Neural cell (in vitro differentiated cells): ENCODE data around the gene ARMC9. TPM values are rescaled to one million over a fixed set of nuclear protein-coding genes. Genes with fewer than 3 reads are reported as not detected.

ENCODE experiments used
- H2AFZ ChIP-seq: fragments of 200-600, 300-800 bp; sonication (generic), shearing (Covaris generic); 2 replicates; pipeline ENCODE4 v1.6.0; 2014; ENCODE audit warnings: low read depth, mild to moderate bottlenecking, antibody characterized with exemption, low read length, moderate library complexity
- H3F3A ChIP-seq: fragments of 200-600 bp; shearing (Covaris generic); 2 replicates; pipeline ENCODE4 v1.6.1; 2016; ENCODE audit warnings: mild to moderate bottlenecking, moderate library complexity, mixed read lengths, antibody characterized with exemption, low read length; ENCODE audit not compliant: insufficient read depth, poor library complexity, severe bottlenecking
- H3K27ac ChIP-seq: fragments of 200-600, 300-800 bp; sonication (generic), shearing (Covaris generic); 2 replicates; pipeline ENCODE4 v1.5.1; 2014; ENCODE audit warnings: mild to moderate bottlenecking, low read length, moderate library complexity
- H3K27me3 ChIP-seq: fragments of 300-800, 200-600 bp; sonication (generic), shearing (Covaris generic); 2 replicates; pipeline ENCODE4 v1.6.0; 2014; ENCODE audit warnings: mild to moderate bottlenecking, low read depth, low read length, moderate library complexity; ENCODE audit not compliant: insufficient read depth
- H3K36me3 ChIP-seq: fragments of 300-800, 200-600 bp; sonication (generic), shearing (Covaris generic); 2 replicates; pipeline ENCODE4 v1.5.1; 2014; ENCODE audit warnings: mild to moderate bottlenecking, antibody characterized with exemption, low read length, moderate library complexity; ENCODE audit not compliant: insufficient read depth
- H3K4me2 ChIP-seq: fragments of 300-800, 200-600 bp; sonication (generic), shearing (Covaris generic); 2 replicates; pipeline ENCODE4 v1.6.0; 2014; ENCODE audit warnings: mild to moderate bottlenecking, low read length
- H3K4me3 ChIP-seq: fragments of 300-800, 200-600 bp; sonication (generic), shearing (Covaris generic); 2 replicates; pipeline ENCODE4 v1.5.1; 2014; ENCODE audit warnings: mild to moderate bottlenecking, low read length, moderate library complexity
- H3K79me2 ChIP-seq: fragments of 200-600 bp; shearing (Covaris generic); replicated peaks from 2 replicates; pipeline ENCODE4 v1.6.0; 2014; ENCODE audit warnings: mild to moderate bottlenecking, low read length, moderate library complexity; ENCODE audit not compliant: insufficient read depth
- H3K9ac ChIP-seq: fragments of 300-800, 200-600 bp; sonication (generic), shearing (Covaris generic); 2 replicates; pipeline ENCODE4 v1.6.1; 2016; ENCODE audit warnings: mild to moderate bottlenecking, low read length, mixed read lengths
- H3K9me2 ChIP-seq: fragments of 200-600 bp; shearing (Covaris generic); 2 replicates; pipeline ENCODE4 v1.6.1; 2016; ENCODE audit warnings: mild to moderate bottlenecking, low read length, mixed read lengths; ENCODE audit not compliant: insufficient read depth
- H3K9me3 ChIP-seq: fragments of 200-600, 300-800 bp; sonication (generic), shearing (Covaris generic); 2 replicates; pipeline ENCODE4 v1.6.1; 2016; ENCODE audit warnings: mild to moderate bottlenecking, mixed run types, low read length, moderate library complexity, mixed read lengths
- H4K20me1 ChIP-seq: fragments of 200-600 bp; shearing (Covaris generic); 2 replicates; pipeline ENCODE4 v1.6.1; 2016; ENCODE audit warnings: mild to moderate bottlenecking, mixed run types; ENCODE audit not compliant: insufficient read depth
- CTCF ChIP-seq: fragments of 450-650 bp; IDR thresholded peaks from 2 replicates; pipeline ENCODE4 v1.5.1; 2014; ENCODE audit warnings: antibody characterized with exemption, mild to moderate bottlenecking, moderate library complexity; ENCODE audit not compliant: poor library complexity, severe bottlenecking
- EP300 ChIP-seq: fragments of 450-650 bp; conservative IDR thresholded peaks from 2 replicates; pipeline ENCODE4 v1.6.1; 2014; ENCODE audit warnings: antibody characterized with exemption, mild to moderate bottlenecking, moderate library complexity; ENCODE audit not compliant: poor library complexity, severe bottlenecking
- EZH2 ChIP-seq: fragments of 200-600, 300-800 bp; shearing (Covaris generic), sonication (generic); IDR thresholded peaks from 2 replicates; pipeline ENCODE4 v1.6.1; 2014; ENCODE audit warnings: antibody characterized with exemption, low read length, borderline replicate concordance, mild to moderate bottlenecking; ENCODE audit not compliant: insufficient read depth, poor library complexity, severe bottlenecking
- MXI1 ChIP-seq: fragments of 450-650 bp; conservative IDR thresholded peaks from 2 replicates; pipeline ENCODE4 v1.6.1; 2014; ENCODE audit warnings: antibody characterized with exemption, mild to moderate bottlenecking; ENCODE audit not compliant: poor library complexity, severe bottlenecking
- POLR2AphosphoS5 ChIP-seq: IDR thresholded peaks from 2 replicates; pipeline ENCODE4 v1.6.1; 2012
- RAD21 ChIP-seq: fragments of 450-650 bp; conservative IDR thresholded peaks from 2 replicates; pipeline ENCODE4 v1.6.1; 2014; ENCODE audit warnings: antibody characterized with exemption, mild to moderate bottlenecking, moderate library complexity
- SMC3 ChIP-seq: fragments of 450-650 bp; conservative IDR thresholded peaks from 2 replicates; pipeline ENCODE4 v1.6.1; 2014; ENCODE audit warnings: antibody characterized with exemption, mild to moderate bottlenecking, moderate library complexity; ENCODE audit not compliant: poor library complexity
- TAF1 ChIP-seq: IDR thresholded peaks from 2 replicates; pipeline ENCODE4 v1.6.1; 2012; ENCODE audit warnings: low read depth
- polyA plus RNA-seq: library from polyadenylated mRNA; depleted of rRNA; stranded (reverse); fragments of >200 nt; gene quantifications from 2 replicates; pipeline ENCODE4 v1.2.3, GENCODE V29; 2014
- TF ChIP-seq, protein P1 (sequence below): IDR thresholded peaks from 2 replicates; pipeline ENCODE4 v1.6.1; 2012; ENCODE audit warnings: borderline replicate concordance

Gene ARMC9
- polyA plus RNA-seq, 1 donor from 2014 or later = 13.9 TPM

DNA sequence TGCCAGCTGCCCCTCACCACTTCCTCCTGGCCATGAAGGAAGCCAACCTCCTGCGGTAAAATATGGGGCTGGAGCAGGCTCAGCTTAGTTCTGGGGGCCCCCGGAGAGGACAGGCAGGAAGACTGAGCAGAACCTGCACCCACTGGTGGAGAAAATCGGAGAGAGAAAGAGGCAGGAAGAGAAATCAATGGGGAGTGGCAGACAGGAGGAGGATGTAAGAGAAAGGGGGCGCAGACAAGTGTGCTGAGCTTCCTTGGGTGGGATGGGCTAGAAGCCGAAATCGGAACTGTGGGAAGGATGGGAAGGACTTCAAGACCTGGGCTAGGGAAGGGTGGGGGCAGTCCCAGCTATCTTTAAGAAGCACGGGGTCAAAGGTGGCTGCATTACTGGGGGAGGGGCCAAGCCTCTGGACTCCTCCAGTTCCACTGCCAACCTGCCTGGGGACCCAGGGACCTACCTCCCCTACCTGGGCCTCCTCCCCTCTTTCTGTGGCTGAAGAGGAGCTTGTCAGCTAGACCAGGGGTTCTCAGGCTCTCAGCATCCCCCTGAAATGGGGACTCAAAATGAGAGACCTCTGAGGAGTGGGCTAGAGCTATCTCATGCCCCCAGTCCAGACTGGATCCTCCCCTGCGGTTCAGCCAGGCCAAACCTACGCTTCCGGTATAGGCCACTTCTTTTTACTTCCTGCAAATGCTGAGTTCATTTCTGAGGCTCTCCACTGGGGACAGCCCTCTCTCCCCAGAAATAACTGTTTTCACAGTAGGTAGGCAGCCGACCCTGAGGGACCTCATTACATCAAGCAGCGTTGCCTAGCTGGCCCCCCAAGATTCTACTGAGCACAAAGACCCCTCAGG is 163.5 kb downstream of the ARMC9 start:
- no peaks in the 10 kb centered on the region for H3K9me2 ChIP-seq
- H3K27ac ChIP-seq = no peak overlapping the region
- no peaks in the 10 kb centered on the region for H3K36me3 ChIP-seq
- H3K9me3 ChIP-seq = no peaks in the 10 kb centered on the region
- no peak for TF ChIP-seq CTCF
- TF ChIP-seq, protein P1, sequence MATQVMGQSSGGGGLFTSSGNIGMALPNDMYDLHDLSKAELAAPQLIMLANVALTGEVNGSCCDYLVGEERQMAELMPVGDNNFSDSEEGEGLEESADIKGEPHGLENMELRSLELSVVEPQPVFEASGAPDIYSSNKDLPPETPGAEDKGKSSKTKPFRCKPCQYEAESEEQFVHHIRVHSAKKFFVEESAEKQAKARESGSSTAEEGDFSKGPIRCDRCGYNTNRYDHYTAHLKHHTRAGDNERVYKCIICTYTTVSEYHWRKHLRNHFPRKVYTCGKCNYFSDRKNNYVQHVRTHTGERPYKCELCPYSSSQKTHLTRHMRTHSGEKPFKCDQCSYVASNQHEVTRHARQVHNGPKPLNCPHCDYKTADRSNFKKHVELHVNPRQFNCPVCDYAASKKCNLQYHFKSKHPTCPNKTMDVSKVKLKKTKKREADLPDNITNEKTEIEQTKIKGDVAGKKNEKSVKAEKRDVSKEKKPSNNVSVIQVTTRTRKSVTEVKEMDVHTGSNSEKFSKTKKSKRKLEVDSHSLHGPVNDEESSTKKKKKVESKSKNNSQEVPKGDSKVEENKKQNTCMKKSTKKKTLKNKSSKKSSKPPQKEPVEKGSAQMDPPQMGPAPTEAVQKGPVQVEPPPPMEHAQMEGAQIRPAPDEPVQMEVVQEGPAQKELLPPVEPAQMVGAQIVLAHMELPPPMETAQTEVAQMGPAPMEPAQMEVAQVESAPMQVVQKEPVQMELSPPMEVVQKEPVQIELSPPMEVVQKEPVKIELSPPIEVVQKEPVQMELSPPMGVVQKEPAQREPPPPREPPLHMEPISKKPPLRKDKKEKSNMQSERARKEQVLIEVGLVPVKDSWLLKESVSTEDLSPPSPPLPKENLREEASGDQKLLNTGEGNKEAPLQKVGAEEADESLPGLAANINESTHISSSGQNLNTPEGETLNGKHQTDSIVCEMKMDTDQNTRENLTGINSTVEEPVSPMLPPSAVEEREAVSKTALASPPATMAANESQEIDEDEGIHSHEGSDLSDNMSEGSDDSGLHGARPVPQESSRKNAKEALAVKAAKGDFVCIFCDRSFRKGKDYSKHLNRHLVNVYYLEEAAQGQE = no peak
- TF ChIP-seq SMC3 = no peak
- no peak for TF ChIP-seq TAF1
- no peak for TF ChIP-seq RAD21
- H4K20me1 ChIP-seq = no peaks in the 10 kb centered on the region
- no peak overlapping the region for H3K4me2 ChIP-seq
- no peak overlapping the region for H3K4me3 ChIP-seq
- H3K9ac ChIP-seq = no peak overlapping the region
- H3K27me3 ChIP-seq = no peaks in the 10 kb centered on the region
- H3F3A ChIP-seq = no peaks in the 10 kb centered on the region
- H2AFZ ChIP-seq = no peak overlapping the region
- no peaks in the 10 kb centered on the region for H3K79me2 ChIP-seq

DNA sequence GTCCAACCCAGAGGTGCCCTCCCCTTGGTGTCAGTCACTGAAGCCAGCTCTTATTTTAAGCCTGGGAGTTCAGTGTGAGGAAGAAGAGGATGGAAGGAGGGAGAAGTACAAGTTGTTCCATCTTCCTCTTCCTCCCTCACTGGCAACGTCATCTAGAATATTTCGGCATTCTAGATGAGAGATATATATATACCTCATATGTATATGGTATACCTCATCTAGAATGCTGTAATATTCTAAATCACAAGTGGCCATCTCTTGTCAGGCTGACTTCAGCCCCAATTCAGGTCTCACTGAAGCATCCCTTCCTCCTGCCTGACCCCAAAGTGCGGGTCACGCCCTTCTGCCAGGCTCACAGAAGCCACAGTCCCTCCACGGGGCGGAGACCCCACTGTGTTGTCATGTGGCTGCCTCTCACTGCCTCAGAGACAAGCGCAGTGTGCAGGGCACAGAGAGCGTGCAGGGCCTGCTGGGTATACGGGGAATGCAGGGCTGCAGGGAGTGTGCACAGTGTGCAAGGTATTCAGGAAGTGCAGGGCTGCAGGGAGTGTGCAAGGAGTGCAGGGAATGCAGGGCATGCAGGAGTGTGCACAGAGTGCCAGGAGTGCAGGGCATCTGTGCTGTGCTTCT is 164.2 kb downstream of the ARMC9 start:
- Histone ChIP-seq H3K9me3 (no peaks in the 10 kb centered on the region), H3K36me3 (no peaks in the 10 kb centered on the region), H3K27me3 (no peaks in the 10 kb centered on the region), H3K4me3 (no peak overlapping the region), H3K9me2 (no peaks in the 10 kb centered on the region), H3K9ac (no peak overlapping the region), H3F3A (no peaks in the 10 kb centered on the region), H4K20me1 (no peaks in the 10 kb centered on the region), H3K79me2 (no peaks in the 10 kb centered on the region), H3K27ac (no peak overlapping the region), H3K4me2 (no peak overlapping the region), H2AFZ (no peak overlapping the region)
- TF ChIP-seq CTCF = no peak
- no peak for TF ChIP-seq RAD21
- TF ChIP-seq EP300 = no peak
- TF ChIP-seq MXI1 = no peak
- TF ChIP-seq EZH2 = no peak
- TF ChIP-seq, protein P1 = no peak
- no peak for TF ChIP-seq TAF1
- no peak for TF ChIP-seq SMC3
- TF ChIP-seq POLR2AphosphoS5 = no peak
